Germinal center (tissue), 1 donor: ENCODE measurements around the gene CNN3.

ENCODE experiments used
- DNase-seq: peaks from one replicate; pipeline ENCODE4 v3.0.0; 2012; ENCODE audit warnings: mixed read lengths, low spot score

CNN3 gene

GRCh38 chr1:94926915-94927404, at the start of gene CNN3:
CNN3 (minus strand) TSS chr1:94927110; CDS start chr1:94926894, 216 bp downstream.
- DNase-seq: peak; percentile 73

GRCh38 chr1:94974824-94975223, 47.9 kb upstream of the CNN3 start:
- DNase-seq: no peak

- DNase-seq: no peak
These were observed 47.3 kb upstream of the CNN3 start for GRCh38 chr1:94974241-94974640.

DNA sequence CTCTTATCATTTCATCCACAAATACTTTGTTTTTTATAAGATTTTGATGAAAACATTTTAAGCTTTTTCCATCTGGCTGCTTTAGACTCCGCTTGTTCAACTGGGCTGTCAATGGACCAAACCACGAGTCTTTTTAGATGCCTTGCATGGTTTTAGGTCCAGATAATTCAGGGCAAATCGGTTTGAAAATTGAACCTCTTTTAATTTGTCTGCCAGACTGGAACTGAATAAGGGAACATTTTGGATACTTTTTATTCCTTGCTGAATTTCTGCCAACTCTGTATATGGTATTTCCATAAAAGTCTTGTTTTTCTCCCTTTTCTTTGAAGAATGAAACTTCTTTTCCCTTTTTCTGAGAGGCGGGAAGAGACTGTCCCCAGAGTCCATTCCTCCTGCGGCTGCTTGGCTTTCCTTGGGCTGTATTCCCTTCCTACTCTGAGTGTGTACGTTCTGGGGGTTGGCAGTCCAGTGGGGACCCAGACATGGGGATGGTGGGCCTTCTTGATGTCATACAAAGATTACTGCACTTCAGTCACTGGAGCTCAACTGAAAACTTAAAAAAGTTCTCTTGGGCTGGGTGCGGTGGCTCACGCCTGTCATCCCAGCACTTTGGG, 46.5 kb upstream of the CNN3 start:
- DNase-seq: no peak

- DNase-seq: no peak
These were observed 44.6 kb upstream of the CNN3 start for GRCh38 chr1:94971491-94971924.

GRCh38 chr1:94970783-94971182, 43.9 kb upstream of the CNN3 start:
- DNase-seq: no peak

DNA sequence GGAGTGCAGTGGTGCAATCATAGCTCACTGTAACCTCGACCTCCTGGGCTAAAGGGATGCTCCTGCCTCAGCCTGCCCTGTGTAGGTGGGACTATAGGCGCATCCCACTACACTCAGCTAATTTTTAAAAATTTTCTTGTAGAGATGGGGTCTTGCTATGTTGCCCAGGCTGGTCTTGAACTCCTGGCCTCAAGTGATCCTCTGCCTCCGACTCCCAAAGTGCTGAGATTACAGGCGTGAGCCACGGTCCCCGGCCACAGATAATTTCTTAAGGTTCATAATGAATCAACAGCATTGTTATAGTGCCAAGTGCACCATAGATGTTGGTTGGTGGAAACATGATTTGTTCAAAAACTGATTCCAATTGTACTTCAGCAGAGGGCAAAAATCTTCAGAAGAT, 42.2 kb upstream of the CNN3 start:
- DNase-seq: no peak

DNA sequence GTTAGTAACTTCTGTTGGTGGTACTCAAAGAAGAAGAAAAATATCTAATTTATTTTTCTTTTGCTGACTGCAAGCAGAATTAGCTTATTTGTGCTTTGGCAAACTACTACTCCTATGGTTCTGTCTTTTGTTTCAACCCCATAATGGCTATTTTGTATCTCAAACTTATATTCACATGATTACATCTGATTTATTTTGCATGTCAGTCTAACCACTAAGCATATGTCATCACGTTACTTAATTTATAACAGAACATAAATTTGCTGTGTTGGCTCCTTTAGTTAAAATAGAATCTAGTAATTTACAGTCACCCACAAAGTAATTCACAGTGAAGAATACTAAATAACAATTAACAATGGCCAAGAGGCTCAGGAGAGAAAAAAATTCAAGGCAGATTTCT, 39.1 kb upstream of the CNN3 start:
- no peak for DNase-seq

- no peak for DNase-seq
These were observed 37.0 kb upstream of the CNN3 start for GRCh38 chr1:94963864-94964263.

DNA sequence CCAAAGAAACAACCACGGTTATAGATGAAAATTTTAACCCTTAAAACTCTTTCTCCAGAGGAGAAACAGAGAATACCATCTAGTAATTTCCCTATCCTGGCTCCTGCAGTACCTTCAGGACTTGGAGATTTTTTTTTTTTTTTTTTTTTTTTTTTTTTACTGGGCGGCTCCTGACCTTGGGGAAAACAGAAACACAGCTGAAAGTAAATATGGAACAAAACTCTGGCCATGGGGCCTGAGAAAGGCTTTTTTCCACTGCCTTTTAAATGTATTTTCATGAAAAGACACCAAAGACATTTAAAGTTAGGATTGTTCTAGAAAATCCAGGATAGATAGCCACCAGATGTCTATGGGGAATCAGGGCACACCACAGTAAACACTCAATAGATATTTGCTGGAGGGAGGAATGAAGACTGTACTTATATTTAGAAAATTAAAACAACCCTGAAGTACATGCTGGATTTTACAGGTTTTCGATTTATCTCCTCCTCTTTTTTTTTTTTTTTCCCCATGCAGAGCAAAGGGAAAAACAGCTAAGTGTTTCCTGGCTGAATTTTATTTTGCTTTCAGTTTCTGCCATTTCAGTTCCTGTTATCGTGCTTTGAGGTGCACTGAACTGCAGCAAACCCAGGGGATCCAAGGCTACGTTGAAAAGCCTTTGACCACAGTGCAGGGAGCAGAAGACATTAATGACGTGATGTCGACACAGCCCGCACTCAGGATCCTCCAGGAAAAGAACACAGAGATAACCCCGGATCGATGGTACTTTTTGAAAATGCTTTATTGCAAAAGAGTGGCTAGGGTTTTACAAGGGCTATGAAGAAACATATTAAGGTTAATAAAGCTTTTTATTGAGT, 35.7 kb upstream of the CNN3 start:
- peak; percentile 69 for DNase-seq

GRCh38 chr1:94961988-94962387, 35.1 kb upstream of the CNN3 start:
- DNase-seq: no peak

GRCh38 chr1:94961582-94961981, 34.7 kb upstream of the CNN3 start:
- no peak for DNase-seq

- no peak for DNase-seq
These were observed 31.2 kb upstream of the CNN3 start for GRCh38 chr1:94958081-94958480.

- DNase-seq: no peak
These were observed 29.1 kb upstream of the CNN3 start for GRCh38 chr1:94955767-94956632.

DNA sequence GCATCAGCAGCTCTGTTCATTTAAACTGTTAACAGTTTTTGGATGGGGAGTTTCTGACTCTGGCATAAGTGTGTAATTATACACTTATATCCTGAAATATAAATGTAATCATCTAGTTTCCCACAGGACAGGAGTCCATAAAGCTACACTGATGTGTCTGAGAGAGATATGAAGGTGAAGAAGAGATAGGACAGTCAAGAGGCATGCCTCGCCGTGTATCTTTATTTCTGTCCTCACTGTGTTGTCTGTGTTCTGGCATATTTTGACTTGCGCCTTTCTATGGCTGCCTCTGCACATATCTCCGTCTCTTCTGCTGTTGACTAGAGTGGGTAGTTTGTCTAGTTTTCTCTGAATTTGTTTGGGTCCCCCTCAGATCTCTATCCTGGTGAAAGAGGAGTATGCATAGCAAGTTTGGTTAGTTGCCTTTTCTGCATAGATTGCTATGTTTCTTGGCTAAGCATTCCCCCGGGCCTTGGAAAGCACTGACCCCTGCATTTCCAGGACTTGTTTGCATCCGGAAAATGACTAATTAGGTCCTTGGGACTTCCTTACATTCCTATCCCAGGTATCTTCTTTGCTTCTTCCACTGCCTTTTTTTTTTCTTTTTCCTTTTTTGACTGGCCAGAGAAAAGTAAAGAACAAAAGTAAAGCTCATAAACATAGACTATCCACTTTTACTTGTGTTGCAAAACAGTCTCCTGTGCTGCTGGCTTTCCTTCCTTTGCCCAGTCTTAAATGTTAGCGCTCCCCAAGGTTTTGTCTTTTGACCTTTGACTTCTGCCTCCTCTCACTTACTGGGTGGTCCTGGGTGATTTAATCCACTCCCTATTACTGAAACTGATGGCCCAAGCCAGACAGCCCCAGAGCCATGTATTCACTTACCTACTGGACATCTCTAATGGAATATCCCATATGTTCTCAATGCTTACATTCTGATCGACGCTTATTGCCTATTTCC, 27.6 kb upstream of the CNN3 start:
- no peak for DNase-seq

DNA sequence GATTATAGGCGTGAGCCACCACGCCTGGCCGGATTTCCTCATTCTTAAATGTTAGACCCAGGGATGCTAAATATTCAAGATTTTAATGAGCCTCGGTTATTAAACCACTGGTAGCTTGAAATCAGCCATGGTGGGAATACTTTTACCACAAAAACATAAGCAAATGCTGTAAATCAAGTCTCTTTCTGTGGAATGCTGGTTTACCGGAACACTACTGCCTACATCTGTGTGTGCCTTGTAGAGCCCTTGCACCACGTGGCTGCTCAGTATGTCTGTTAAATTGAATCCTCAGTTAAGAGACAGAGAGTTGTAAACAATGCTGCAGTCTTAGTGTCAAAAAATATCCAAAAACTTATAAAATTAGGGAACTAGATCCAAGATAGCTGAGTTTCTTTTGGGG, 26.8 kb upstream of the CNN3 start:
- no peak for DNase-seq

GRCh38 chr1:94953107-94953506, 26.2 kb upstream of the CNN3 start:
- DNase-seq: no peak

DNA sequence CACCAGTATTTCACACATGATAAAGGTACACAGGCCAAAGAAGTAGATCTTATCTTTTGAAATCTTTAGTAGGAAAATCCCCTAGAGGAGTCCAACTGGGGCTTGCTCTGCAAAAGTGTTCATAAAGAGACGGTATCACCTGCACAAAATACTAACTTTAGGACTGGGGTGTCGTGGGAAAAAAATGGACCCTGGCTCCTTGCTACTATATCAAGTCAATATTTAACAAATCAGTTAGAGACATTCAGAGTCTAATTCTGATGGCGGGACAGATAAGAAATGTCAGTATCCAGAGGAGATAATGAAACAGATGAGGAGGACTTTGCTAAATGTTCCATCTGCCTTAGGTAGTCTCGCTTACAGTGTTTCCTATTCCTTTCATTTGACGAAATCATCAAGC, 25.6 kb upstream of the CNN3 start:
- DNase-seq: no peak

GRCh38 chr1:94951509-94952208, 24.7 kb upstream of the CNN3 start:
- DNase-seq: no peak

- DNase-seq: no peak
These were observed 24.1 kb upstream of the CNN3 start for GRCh38 chr1:94951046-94951445.
